GM23338 (cell line): ENCODE measurements around the gene NAA20.

Experiments
- CTCF ChIP-seq, 2 experiments: fragments of 200-600 bp in 1 of 2; sonication (generic) in 1 of 2; conservative IDR thresholded peaks; 2 replicates each; pipeline versions ENCODE4 v1.5.1 to v1.6.1; 2016 to 2017; ENCODE audit warnings: antibody characterized with exemption in 2 of 2, low read depth in 2 of 2, mild to moderate bottlenecking in 2 of 2, moderate library complexity in 1 of 2
- EZH2 ChIP-seq: fragments of 200-600 bp; sonication (generic); IDR thresholded peaks from one replicate; pipeline ENCODE4 v1.8.0; 2017; ENCODE audit warnings: antibody characterized with exemption, mild to moderate bottlenecking, low read depth; ENCODE audit not compliant: unreplicated experiment
- JUNB ChIP-seq: IDR thresholded peaks from one replicate; pipeline ENCODE4 v1.6.1; 2016; ENCODE audit warnings: antibody characterized with exemption; ENCODE audit not compliant: unreplicated experiment
- POLR2AphosphoS5 ChIP-seq: IDR thresholded peaks from 2 replicates; pipeline ENCODE4 v1.6.1; 2016; ENCODE audit warnings: antibody characterized with exemption, low read depth
- ZNF331 ChIP-seq: fragments of 250-450 bp; sonication (Bioruptor Pico); IDR thresholded peaks from 2 replicates; pipeline ENCODE4 v1.5.0; 2020; ENCODE audit warnings: low read depth, mild to moderate bottlenecking, moderate library complexity
- ZNF462 ChIP-seq: fragments of 250-450 bp; sonication (Bioruptor Pico); IDR thresholded peaks from 2 replicates; pipeline ENCODE4 v1.5.0; 2020; ENCODE audit warnings: mild to moderate bottlenecking, moderate library complexity

DNA sequence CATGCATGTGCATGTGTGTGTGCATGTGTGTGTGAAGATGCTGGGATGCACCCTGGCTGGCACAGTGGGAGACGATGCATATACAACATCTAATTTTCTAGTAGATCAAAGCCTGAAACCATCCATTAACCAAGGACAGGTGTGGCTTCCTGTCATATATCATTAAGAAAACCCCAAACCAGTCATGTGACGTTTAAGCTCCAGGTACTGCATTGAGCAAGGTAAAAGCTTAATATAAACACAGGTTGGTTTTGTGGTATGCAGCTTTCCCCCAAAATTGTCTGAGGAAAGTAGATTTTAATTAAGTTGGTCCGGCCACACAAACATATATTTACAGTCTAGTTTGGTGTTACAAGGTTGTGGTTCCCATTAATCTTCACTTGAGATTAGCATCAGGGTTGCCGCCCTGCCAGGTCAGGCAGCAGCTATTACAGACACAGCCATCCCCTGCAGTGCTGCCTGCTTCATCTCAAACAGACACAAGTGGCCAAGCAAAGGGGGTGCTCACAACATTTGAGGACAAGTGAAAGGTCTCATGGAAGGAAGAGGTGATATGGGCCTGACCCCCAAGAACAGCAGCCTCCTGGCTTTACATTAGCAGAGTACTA, 48.6 kb upstream of the NAA20 start:
- TF ChIP-seq CTCF (conservative IDR thresholded peaks at IDR 0.05; ENCODE audit: low read depth in 2 of 2), result no peak
- no peak for TF ChIP-seq JUNB
- no peak for TF ChIP-seq EZH2
- TF ChIP-seq POLR2AphosphoS5, result no peak
- TF ChIP-seq ZNF331 (CRISPR knock-in tag), result no peak
- no peak for TF ChIP-seq ZNF462 (CRISPR knock-in tag)
